HG02678 (cell line): ENCODE results near the gene SNN.

Experiments used
- ATAC-seq: cut with Tn5 transposase; IDR thresholded peaks from one replicate; pipeline ENCODE4 v1.9.1; 2021; ENCODE audit warnings: mild to moderate bottlenecking, moderate library complexity; ENCODE audit not compliant: unreplicated experiment

SNN gene

GRCh38 chr16:11666103-11667055 lies 1.9 kb upstream of the SNN start:
- ATAC-seq = no peak

- ATAC-seq = no peak
Observed at GRCh38 chr16:11667221-11667823, 933 bp upstream of the SNN start.

GRCh38 chr16:11668623-11669379 lies 546 bp downstream of the SNN start:
- ATAC-seq = no peak

- no peak for ATAC-seq
Observed at GRCh38 chr16:11669380-11670146, 1.3 kb downstream of the SNN start.

- no peak for ATAC-seq
Observed at GRCh38 chr16:11670171-11671131, 2.2 kb downstream of the SNN start.

- ATAC-seq = no peak
Observed at GRCh38 chr16:11671271-11671670, 3.0 kb downstream of the SNN start.

GRCh38 chr16:11671676-11672075 lies 3.4 kb downstream of the SNN start:
- no peak for ATAC-seq

GRCh38 chr16:11672206-11673090 lies 4.2 kb downstream of the SNN start:
- no peak for ATAC-seq

GRCh38 chr16:11673091-11674000 lies 5.1 kb downstream of the SNN start:
- ATAC-seq = no peak

GRCh38 chr16:11674001-11674817 lies 6.0 kb downstream of the SNN start:
- no peak for ATAC-seq

GRCh38 chr16:11674818-11675560 lies 6.7 kb downstream of the SNN start:
- no peak for ATAC-seq

- no peak for ATAC-seq
Observed at GRCh38 chr16:11675561-11676511, 7.6 kb downstream of the SNN start.

GRCh38 chr16:11676799-11677198 lies 8.5 kb downstream of the SNN start:
- no peak for ATAC-seq

GRCh38 chr16:11677451-11677951 lies 9.2 kb downstream of the SNN start:
- no peak for ATAC-seq
